D721Med (cell line): ENCODE measurements around the gene AFF3.

Source experiments
- DNase-seq: peaks from one replicate; pipeline ENCODE4 v3.0.0; 2011; ENCODE audit warnings: low spot score; ENCODE audit not compliant: insufficient read length
- FAIRE-seq: peaks from 2 replicates; lab custom pipeline; 2011; peaks lifted over from hg19 to GRCh38; lab: Jason Lieb, UNC
- TF ChIP-seq, protein P1 (sequence below): IDR thresholded peaks from 2 replicates; pipeline ENCODE4 v1.5.1; 2012; ENCODE audit warnings: mild to moderate bottlenecking, control low read depth; ENCODE audit not compliant: insufficient read depth; ENCODE audit errors: missing control alignments

Gene AFF3

DNA sequence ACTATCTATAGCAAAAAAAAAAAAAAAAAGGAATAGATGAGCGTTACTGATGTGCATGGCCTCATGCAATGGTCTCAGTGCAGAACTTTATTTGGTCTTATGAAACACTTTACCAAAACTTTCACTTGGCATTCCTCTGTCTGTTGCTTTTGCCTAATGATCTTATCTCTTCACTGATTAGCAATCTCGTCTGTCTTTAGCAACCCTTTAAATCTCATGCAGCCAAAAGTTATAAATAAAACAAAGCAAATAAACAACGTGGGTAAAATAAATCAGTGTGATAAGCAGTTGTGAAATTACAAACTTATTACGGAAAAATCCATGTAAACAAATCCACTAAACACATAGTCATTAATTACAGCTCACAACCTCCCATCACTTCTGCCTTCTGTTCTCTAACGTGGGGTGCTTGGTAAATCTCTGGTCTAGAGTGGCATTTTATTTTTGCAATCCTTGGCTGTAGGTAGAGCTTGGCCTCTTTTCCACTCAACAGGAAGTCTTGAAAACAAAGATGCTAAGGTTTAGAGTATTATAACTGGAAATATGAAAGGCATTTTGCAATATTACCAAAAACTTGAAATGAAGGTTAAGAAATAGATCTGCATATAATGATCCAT, 288.0 kb downstream of the AFF3 start:
- DNase-seq (no peak), FAIRE-seq (no peak)
- TF ChIP-seq, protein P1, sequence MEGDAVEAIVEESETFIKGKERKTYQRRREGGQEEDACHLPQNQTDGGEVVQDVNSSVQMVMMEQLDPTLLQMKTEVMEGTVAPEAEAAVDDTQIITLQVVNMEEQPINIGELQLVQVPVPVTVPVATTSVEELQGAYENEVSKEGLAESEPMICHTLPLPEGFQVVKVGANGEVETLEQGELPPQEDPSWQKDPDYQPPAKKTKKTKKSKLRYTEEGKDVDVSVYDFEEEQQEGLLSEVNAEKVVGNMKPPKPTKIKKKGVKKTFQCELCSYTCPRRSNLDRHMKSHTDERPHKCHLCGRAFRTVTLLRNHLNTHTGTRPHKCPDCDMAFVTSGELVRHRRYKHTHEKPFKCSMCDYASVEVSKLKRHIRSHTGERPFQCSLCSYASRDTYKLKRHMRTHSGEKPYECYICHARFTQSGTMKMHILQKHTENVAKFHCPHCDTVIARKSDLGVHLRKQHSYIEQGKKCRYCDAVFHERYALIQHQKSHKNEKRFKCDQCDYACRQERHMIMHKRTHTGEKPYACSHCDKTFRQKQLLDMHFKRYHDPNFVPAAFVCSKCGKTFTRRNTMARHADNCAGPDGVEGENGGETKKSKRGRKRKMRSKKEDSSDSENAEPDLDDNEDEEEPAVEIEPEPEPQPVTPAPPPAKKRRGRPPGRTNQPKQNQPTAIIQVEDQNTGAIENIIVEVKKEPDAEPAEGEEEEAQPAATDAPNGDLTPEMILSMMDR = no peak

DNA sequence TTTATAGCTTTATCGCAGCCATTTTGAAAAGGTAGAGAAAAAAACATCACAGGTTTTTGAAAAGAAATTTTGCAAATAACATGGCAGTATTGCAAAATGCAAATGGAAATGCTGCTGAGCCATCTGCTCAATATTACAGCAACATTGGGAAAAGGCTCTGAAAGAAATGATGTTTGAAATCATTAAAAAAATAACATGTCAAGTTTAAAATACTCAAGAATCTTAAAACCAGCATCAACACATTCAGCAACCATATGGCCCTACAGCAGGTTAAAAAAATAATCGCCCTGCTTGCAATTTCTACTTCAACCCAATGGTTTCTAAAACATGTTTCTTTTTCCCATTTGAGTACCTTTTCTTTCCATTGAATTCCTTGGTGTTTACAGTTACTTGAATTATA, 289.4 kb downstream of the AFF3 start:
- DNase-seq (no peak), FAIRE-seq (no peak)
- TF ChIP-seq, protein P1 = no peak

DNA sequence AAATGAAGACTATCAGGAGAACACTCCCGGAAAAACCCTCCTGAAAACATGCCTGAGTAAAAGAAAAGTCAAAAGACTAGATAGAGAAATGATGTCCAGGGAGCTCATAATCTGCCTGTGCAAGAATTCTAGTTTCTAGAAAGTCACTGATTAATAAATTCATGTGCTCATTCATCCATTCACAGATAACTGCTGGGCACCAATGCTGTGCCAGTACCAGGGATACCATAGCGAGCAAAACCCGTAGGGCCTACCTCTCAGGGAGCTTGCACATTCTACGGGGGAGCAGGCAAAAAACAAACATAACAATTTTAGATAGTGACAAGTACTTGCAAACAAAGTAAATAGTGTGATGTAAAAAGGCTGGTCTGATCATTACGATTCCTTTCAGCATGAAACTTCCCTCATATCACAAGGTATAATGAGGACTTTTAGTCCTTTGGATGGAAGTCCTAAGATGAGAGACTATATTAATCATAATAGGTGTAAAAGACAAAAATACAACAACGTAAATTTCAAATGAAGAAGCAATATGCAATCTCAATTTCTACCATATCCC, 289.9 kb downstream of the AFF3 start:
- no peak for DNase-seq
- no peak for FAIRE-seq
- TF ChIP-seq, protein P1 = no peak

DNA sequence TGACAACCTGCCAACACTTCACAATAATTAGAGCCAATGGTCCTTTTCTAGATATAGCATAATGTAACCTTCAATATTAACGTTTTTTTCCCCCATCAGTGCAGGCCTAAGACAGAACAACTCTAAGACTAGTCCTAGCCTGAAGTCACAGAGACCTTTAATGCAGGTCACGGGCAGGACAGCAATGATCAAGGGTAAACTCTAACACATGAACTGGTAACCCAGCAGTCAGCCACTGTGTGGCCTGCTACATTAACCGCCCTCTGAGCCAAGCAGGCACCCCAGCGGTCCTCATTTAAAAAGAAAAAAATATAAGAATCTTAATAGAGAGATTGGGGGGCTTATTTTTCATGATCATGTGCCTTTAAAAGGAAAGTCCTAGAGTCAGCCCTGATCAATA, 290.6 kb downstream of the AFF3 start:
- TF ChIP-seq, protein P1 = no peak
- DNase-seq = no peak
- FAIRE-seq = no peak

DNA sequence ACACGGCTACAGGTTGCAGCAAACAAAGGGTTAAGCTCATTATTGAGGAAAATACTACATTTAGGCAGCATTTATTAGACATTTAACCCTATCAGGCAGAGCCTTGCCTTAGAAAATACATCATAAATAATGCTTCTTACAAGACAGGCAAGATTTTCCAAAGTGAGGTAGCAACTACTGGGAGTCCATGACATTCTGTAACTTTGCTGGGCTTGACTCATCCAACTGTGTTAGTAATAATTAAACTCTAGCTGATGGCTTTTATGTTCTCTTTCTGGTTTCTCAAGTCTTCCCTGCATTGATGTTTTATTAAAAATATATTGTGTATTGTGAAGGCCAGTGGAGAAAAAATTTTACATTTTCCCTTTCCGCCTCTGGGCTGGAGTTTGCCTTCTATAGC, 291.3 kb downstream of the AFF3 start:
- TF ChIP-seq, protein P1 = no peak
- DNase-seq = no peak
- no peak for FAIRE-seq

DNA sequence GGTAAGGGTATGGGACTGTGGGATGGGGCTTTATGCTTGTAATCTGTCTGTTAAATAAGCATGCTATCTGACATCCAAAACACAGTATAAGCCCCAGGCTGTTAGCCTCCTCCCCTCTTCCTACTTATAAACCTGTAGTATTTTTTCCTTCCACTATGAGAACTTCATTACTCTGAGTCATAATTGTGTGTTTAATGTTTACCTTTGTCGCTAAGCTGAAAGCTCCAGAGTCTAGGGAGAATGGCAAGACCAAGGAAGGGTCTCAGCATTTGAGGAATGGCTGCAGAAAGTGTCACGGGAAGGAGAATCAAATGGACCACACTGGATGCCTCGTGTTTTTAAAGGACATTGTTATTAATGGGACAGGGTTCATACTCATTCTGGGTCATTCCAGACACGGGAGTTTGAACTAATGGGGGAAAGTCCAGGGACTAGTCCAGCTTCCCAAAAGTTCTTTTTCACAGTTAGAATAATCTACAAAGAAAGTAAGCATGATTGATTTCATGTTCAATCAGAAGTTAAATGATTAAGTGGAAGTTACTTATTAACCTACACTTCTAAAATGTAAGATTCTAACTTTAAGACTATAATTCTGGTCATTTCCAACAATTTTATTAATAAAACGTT, 292.2 kb downstream of the AFF3 start:
- TF ChIP-seq, protein P1 = no peak
- no peak for DNase-seq
- no peak for FAIRE-seq
